ENCODE measurements around the gene DTD1. TPM values are rescaled to one million over a fixed set of nuclear protein-coding genes. Genes with fewer than 3 reads are reported as not detected.

DTD1 gene
- total and polyA plus RNA-seq, 11 donors, result 8.0 to 30.3 (median 15.6) TPM

DNA sequence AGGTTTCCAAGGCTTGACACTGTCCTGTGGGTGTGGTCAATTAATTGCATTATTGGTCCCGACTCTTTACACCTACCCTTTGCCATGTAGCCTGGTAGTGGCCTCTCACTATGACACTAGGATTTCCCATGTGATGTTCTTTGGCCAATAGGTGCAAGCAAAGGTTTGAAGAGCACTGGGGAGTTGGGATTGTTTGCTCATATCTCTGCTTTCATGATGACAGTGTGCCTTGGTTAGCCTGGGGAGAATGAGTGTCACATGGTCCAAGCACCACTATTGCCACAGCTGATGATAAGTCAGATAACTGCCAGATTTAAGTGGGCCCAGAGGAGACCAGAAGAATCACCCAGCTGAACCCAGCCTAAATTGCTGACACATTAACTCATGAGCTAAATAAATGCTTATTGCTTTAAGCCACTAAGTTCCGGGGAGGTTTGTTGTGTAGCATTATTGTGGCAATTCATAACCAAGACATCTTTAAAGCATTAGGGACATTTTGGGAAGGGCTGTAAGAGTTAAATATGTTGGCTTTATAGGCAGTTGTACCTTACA lies 208.5 kb downstream of the DTD1 start:
- H3K9me3 ChIP-seq, result peaks cover 0 to 14% (median 1%) of the 10 kb centered on the region in 12 donors
- H3K36me3 ChIP-seq, result no peaks in the 10 kb centered on the region
- no peaks in the 10 kb centered on the region for H3K27me3 ChIP-seq
- TF ChIP-seq, protein P1, sequence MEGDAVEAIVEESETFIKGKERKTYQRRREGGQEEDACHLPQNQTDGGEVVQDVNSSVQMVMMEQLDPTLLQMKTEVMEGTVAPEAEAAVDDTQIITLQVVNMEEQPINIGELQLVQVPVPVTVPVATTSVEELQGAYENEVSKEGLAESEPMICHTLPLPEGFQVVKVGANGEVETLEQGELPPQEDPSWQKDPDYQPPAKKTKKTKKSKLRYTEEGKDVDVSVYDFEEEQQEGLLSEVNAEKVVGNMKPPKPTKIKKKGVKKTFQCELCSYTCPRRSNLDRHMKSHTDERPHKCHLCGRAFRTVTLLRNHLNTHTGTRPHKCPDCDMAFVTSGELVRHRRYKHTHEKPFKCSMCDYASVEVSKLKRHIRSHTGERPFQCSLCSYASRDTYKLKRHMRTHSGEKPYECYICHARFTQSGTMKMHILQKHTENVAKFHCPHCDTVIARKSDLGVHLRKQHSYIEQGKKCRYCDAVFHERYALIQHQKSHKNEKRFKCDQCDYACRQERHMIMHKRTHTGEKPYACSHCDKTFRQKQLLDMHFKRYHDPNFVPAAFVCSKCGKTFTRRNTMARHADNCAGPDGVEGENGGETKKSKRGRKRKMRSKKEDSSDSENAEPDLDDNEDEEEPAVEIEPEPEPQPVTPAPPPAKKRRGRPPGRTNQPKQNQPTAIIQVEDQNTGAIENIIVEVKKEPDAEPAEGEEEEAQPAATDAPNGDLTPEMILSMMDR (IDR thresholded peaks at IDR 0.05), result no peak
- no peak for TF ChIP-seq POLR2A (IDR thresholded peaks at IDR 0.05)
- peaks cover 0 to 13% (median 5%) of the 10 kb centered on the region in 12 donors for H3K4me1 ChIP-seq
- DNase-seq, result no peak
- H3K27ac ChIP-seq, result no peak overlapping the region
- no peak for ATAC-seq
- H3K4me3 ChIP-seq, result no peak overlapping the region
- 92 to 100% (median 93%) methylated on average over 2 of the region's 2 CpGs for WGBS, 4 donors
- intact Hi-C loops (cut with DNase I), result loop anchor here in 5 of 10 donors (10.0 kb wide), 5 partner anchors 162 to 512 kb away; partner anchors contain the start of genes SMIM26 (in 2 of the 5), DTD1 (in 1 of the 5), RBBP9 (in 1 of the 5) and ZNF133 (in 1 of the 5)

DNA sequence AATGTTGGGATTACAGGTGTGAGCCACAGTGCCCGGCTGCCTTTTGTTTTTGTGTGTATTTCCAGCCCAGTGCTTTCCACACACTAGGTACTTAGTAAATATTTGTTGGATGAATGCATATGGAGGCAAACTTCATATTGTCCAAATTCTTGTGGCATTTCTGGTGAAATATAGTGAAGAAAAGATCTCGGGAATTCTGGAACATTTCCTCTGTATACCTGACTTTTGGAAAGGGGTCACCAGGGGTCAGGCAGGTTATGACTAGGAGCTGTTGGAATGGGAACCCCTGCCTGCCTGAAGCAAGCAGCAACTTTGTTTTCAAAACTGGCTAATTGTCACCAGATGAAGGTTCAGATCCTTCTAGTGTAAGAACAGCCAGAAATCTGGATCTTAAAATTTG lies 213.7 kb downstream of the DTD1 start:
- H3K27ac ChIP-seq, result no peak overlapping the region
- TF ChIP-seq POLR2A (IDR thresholded peaks at IDR 0.05), result no peak
- TF ChIP-seq, protein P1 (IDR thresholded peaks at IDR 0.05), result no peak
- DNase-seq (no peak), ATAC-seq (no peak)
- no peaks in the 10 kb centered on the region for H3K4me1 ChIP-seq
- 82 to 86% (median 85%) methylated on average over 2 of the region's 2 CpGs for WGBS, 4 donors
- H3K9me3 ChIP-seq, result peaks cover 0 to 10% (median under 1%) of the 10 kb centered on the region in 12 donors
- H3K36me3 ChIP-seq, result no peaks in the 10 kb centered on the region
- no peak overlapping the region for H3K4me3 ChIP-seq
- intact Hi-C loops (cut with DNase I), result loop anchor here in 1 of 10 donors (2.0 kb wide), 1 partner anchor 171 kb away; no protein-coding TSS in a partner anchor
- no peaks in the 10 kb centered on the region for H3K27me3 ChIP-seq

DNA sequence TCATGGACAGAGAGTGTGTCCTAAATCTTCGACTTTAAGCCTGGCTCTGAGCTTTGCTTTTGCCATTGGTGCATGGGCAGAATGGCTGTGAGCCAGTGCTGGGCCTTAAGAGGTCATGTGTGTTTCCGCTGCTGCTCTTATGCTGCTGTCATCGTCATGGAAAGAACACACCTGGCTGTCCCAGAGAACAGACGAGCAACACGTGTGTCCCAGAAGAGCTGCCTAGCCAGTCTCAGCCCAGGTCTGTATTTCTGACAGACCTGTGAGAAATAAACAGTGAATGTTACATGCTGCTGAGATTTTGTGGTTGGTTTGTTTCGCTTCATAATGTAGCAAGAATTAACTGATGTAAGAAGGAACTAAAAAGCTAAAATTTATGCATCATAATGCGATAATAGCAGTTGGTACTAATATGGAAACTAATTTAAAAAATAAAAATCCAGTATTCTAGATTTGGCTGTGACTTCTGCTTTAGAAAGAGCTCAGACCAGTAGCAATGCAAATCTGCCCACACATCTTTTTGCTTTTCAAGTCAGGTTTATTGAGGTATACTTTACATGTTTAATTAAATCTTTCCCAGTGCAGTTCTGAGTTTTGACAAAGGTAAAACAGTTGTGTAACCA lies 214.3 kb downstream of the DTD1 start:
- Histone ChIP-seq H3K9me3 (peaks cover 0 to 6% (median 0%) of the 10 kb centered on the region in 12 donors), H3K4me1 (no peaks in the 10 kb centered on the region), H3K27me3 (no peaks in the 10 kb centered on the region), H3K27ac (no peak overlapping the region), H3K4me3 (no peak overlapping the region), H3K36me3 (no peaks in the 10 kb centered on the region)
- 59 to 73% (median 67%) methylated on average over 7 of the region's 7 CpGs for WGBS, 4 donors
- no peak for DNase-seq
- no peak for ATAC-seq
- intact Hi-C loops (cut with DNase I), result no loop called here
- no peak for TF ChIP-seq POLR2A (IDR thresholded peaks at IDR 0.05)
- TF ChIP-seq, protein P1 (IDR thresholded peaks at IDR 0.05), result no peak

DNA sequence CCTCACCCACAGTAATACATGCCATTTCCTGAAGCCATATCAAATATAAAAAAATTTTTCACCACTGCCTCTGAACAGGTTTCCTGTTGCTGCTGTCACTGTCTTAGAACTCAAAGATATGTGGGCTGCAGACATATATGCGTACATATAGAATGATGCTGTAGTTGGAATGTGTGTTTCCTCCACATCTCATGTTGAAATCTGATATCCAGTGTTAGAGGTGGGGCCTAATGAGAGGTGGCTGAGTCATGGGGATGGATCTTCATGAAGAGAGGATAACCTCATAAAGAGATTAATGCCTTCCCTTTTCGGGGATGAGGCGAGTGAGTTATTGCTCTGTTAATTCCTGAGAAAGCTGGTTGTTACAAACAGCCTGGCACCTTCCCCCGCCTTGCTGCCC lies 218.0 kb downstream of the DTD1 start:
- H3K27me3 ChIP-seq, result peaks cover 0 to under 1% (median 0%) of the 10 kb centered on the region in 9 donors
- WGBS, 4 donors, result 79 to 93% (median 82%) methylated on average over 4 of the region's 4 CpGs
- H3K27ac ChIP-seq, result no peak overlapping the region
- H3K4me3 ChIP-seq, result no peak overlapping the region
- H3K4me1 ChIP-seq, result no peaks in the 10 kb centered on the region
- H3K9me3 ChIP-seq, result peaks cover 0 to 6% (median 0%) of the 10 kb centered on the region in 12 donors
- ATAC-seq (no peak), DNase-seq (no peak)
- no peaks in the 10 kb centered on the region for H3K36me3 ChIP-seq
- intact Hi-C loops (cut with DNase I), result no loop called here
- TF ChIP-seq, protein P1 (IDR thresholded peaks at IDR 0.05), result no peak
- TF ChIP-seq POLR2A (IDR thresholded peaks at IDR 0.05), result no peak

Data from heart left ventricle (tissue), 16 donors.